Activated naive CD8-positive, alpha-beta T cell treated with anti-CD3 and anti-CD28 coated beads, Interleukin-2, amount 50 U/mL, for 24 hours (primary cell): Measurements from ENCODE around the gene NPEPL1.
"Not testable (repeated sequence)": the region's sequence is repeated elsewhere in the genome, so short reads cannot be mapped to it uniquely, and the experiment has no call there.

Experiments
- ATAC-seq: fragments of 150-1000 bp; cut with Tn5 transposase; one replicate; pipeline ENCODE4 v1.10.0; 2021
- DNase-seq: peaks from one replicate; pipeline ENCODE4 v3.0.0; 2021
- H3K27ac Mint-ChIP-seq: one replicate; pipeline ENCODE4 v1.8.0; 2021; ENCODE audit warnings: mild to moderate bottlenecking, mixed read lengths
- H3K27me3 Mint-ChIP-seq: one replicate; pipeline ENCODE4 v1.8.0; 2021; ENCODE audit warnings: mixed read lengths
- H3K36me3 Mint-ChIP-seq: one replicate; pipeline ENCODE4 v1.8.0; 2021; ENCODE audit warnings: low read depth, mixed read lengths
- H3K4me1 Mint-ChIP-seq: one replicate; pipeline ENCODE4 v1.8.0; 2021; ENCODE audit warnings: mixed read lengths
- H3K4me3 Mint-ChIP-seq: one replicate; pipeline ENCODE4 v1.8.0; 2021; ENCODE audit warnings: mild to moderate bottlenecking, moderate library complexity, mixed read lengths
- H3K9me3 Mint-ChIP-seq: one replicate; pipeline ENCODE4 v1.8.0; 2021; ENCODE audit warnings: mixed read lengths

Gene NPEPL1

DNA sequence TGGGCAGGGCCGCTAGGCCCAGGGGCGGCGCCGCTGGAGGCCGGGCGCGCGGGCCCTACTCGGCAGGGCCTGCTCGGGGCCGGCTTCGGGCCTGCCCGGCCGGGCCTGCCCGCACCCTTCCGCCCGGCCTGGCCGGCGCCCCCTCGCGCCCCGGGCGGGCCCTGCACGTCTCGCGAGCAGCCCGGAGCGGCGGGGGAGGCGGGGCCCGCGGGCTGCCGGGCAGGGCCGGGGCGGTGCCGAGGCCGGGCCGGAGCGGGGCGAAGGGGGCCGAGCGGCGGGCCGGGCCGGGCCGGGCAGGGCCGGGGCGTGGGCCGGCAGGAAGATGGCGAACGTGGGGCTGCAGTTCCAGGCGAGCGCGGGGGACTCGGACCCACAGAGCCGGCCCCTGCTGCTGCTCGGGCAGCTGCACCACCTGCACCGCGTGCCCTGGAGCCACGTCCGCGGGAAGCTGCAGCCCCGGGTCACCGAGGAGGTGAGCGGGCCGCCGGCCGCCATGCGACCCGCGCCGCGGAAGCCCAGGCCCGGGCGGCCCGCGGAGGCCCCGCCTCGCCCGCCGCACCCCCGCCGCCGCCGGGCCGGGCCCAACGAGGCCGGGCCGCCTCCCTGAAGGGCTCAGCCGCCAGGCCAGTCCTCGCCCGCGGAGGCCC is at the start of gene NPEPL1:
Gene NPEPL1 (plus strand): TSS at position 222 of the 647 bp plus-strand sequence. CDS start 101 bp downstream, at position 323.
- Mint-ChIP-seq H3K9me3 (no peaks in the 10 kb centered on the region), H3K4me3 (peak within 1 kb of the TSS; percentile 72), H3K27ac (peak within 1 kb of the TSS; percentile 75), H3K27me3 (no peaks in the 10 kb centered on the region), H3K36me3 (peaks cover 2% of the 10 kb centered on the region), H3K4me1 (peaks cover 18% of the 10 kb centered on the region)
- peak; percentile 97 for ATAC-seq
- peak; percentile 72 for DNase-seq

DNA sequence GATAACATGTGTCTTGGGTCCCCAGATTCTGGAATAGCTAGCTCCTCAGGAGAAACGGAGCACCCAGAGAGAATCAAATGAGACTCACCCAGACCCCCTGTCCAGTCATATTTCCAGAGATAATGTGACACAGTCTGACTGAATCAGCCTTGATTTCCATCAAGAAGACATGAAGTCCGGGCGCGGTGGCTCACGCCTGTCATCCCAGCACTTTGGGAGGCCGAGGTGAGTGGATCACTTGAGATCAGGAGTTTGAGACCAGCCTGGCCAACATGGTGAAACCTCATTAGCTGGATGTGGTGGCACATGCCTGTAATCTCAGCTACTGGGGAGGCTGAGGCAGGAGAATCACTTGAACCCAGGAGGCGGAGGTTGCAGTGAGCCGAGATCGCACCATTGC is 49.7 kb upstream of the NPEPL1 start:
- not testable (repeated sequence) for H3K4me1 Mint-ChIP-seq, H3K27ac Mint-ChIP-seq, H3K9me3 Mint-ChIP-seq, DNase-seq, H3K27me3 Mint-ChIP-seq, H3K36me3 Mint-ChIP-seq, H3K4me3 Mint-ChIP-seq, ATAC-seq

- Mint-ChIP-seq H3K4me3 (no peak overlapping the region), H3K27me3 (no peaks in the 10 kb centered on the region), H3K9me3 (no peaks in the 10 kb centered on the region), H3K36me3 (no peaks in the 10 kb centered on the region), H3K4me1 (peaks cover 17% of the 10 kb centered on the region), H3K27ac (no peak overlapping the region)
- ATAC-seq (no peak), DNase-seq (no peak)
Observed at GRCh38 chr20:58645412-58645968, 47.1 kb upstream of the NPEPL1 start.

GRCh38 chr20:58646257-58646656 is 46.3 kb upstream of the NPEPL1 start:
- Mint-ChIP-seq H3K9me3 (no peaks in the 10 kb centered on the region), H3K4me1 (peaks cover 17% of the 10 kb centered on the region), H3K27ac (no peak overlapping the region), H3K4me3 (no peak overlapping the region), H3K27me3 (no peaks in the 10 kb centered on the region), H3K36me3 (peaks cover 4% of the 10 kb centered on the region)
- DNase-seq (no peak), ATAC-seq (no peak)

DNA sequence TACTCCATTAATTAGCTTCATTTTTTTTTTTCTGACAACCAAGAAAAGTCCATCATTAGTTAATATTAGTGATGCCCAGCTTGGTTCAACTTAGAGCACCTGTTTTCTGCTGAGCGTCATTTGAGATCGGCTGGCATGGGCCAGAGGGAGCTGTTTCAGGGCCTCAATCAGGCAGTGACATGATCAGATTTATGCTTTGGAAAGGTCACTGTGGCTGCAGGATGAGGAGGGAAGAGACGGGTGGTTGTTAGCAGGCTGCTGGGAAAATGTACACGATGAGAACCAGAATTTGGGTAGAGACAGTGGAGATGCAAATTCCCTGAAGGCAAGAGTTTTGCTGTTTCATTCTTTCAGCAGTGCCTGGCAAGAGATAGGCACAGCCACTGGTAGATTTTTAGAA is 45.9 kb upstream of the NPEPL1 start:
- Mint-ChIP-seq H3K27me3 (no peaks in the 10 kb centered on the region), H3K9me3 (no peaks in the 10 kb centered on the region), H3K4me1 (peaks cover 17% of the 10 kb centered on the region), H3K27ac (no peak overlapping the region), H3K4me3 (no peak overlapping the region), H3K36me3 (peaks cover 8% of the 10 kb centered on the region)
- ATAC-seq (no peak), DNase-seq (no peak)

DNA sequence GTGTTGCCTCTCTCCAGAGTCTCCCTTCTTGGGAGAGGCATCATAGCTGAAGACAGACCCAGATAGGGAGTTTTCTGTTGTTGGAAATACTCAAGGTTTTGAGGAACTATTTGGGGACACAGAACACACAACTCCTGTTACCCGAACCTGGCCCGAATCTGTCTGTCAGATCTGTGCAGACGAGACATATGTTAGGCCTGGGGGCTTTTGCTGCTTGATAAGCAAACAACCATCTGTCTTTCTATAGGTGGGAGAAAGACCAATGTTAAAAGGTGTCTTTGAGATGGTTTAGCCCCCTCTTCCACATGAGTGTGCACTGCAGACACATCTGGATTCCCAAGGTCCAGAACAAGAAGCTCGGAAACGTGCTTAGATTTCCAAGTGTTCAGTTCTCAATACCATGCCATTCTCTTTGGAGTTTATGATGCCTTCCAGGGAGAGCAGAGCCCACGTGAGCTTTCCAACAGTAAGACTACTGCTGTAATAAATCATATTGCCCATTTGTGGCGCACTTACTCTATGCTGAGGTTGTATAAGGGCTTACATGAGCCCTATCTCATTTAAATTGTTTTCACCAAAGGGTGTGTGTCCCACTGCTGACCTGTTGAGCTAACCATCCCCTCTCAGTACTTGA is 45.3 kb upstream of the NPEPL1 start:
- Mint-ChIP-seq H3K27ac (no peak overlapping the region), H3K4me1 (peaks cover 17% of the 10 kb centered on the region), H3K36me3 (peaks cover 11% of the 10 kb centered on the region), H3K9me3 (no peaks in the 10 kb centered on the region), H3K4me3 (no peak overlapping the region), H3K27me3 (no peaks in the 10 kb centered on the region)
- no peak for ATAC-seq
- no peak for DNase-seq

DNA sequence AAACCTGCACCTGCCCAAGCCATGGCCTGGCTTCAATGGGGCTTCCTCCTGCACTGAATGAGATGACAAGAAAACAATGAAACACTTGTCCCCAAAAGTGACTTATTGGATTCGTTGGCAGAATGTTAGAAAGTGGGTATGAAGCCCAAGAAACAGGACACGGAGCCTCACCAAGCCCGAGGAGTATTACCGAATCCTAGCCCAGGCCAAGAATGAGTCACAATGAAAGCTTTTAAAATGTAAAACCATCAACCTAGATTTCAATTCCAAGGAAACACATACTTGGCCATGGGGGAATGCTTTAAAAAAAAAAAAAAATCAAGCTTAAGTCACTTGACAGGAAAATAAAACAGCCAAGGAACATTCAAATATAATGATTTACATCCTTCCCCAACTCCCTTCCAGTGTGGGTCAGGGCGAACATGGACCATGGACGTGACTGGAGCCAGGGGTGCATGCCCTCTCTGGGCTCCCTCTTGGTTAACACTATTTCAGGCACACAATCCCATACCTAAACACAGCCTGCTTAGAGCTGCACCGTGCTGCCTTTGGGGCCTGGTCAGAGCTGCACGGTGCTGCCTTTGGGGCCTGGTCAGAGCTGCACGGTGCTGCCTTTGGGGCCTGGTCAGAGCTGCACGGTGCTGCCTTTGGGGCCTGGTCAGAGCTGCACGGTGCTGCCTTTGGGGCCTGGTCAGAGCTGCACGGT is 44.7 kb upstream of the NPEPL1 start:
- Mint-ChIP-seq H3K4me3 (no peak overlapping the region), H3K36me3 (peaks cover 16% of the 10 kb centered on the region), H3K27me3 (no peaks in the 10 kb centered on the region), H3K27ac (no peak overlapping the region), H3K9me3 (no peaks in the 10 kb centered on the region), H3K4me1 (peaks cover 17% of the 10 kb centered on the region)
- ATAC-seq, result no peak
- DNase-seq, result no peak

- not testable (repeated sequence) for H3K27me3 Mint-ChIP-seq, H3K4me3 Mint-ChIP-seq, ATAC-seq, DNase-seq, H3K9me3 Mint-ChIP-seq
- Mint-ChIP-seq H3K4me1 (peaks cover 23% of the 10 kb centered on the region), H3K27ac (peak overlapping the region; percentile 71), H3K36me3 (peaks cover 20% of the 10 kb centered on the region)
Observed at GRCh38 chr20:58648502-58648825, 44.1 kb upstream of the NPEPL1 start.

GRCh38 chr20:58649288-58650180 is 43.1 kb upstream of the NPEPL1 start:
- Mint-ChIP-seq H3K27ac (peak overlapping the region; percentile 71), H3K4me3 (peak overlapping the region; percentile 60), H3K4me1 (peaks cover 29% of the 10 kb centered on the region), H3K36me3 (peaks cover 20% of the 10 kb centered on the region), H3K27me3 (no peaks in the 10 kb centered on the region), H3K9me3 (no peaks in the 10 kb centered on the region)
- ATAC-seq (no peak), DNase-seq (peak; percentile 33)

GRCh38 chr20:58650181-58650775 is 42.3 kb upstream of the NPEPL1 start:
- peak overlapping the region; percentile 99 for H3K4me3 Mint-ChIP-seq
- no peaks in the 10 kb centered on the region for H3K9me3 Mint-ChIP-seq
- ATAC-seq (peak; percentile 13), DNase-seq (peak; percentile 57)
- no peaks in the 10 kb centered on the region for H3K27me3 Mint-ChIP-seq
- peaks cover 20% of the 10 kb centered on the region for H3K36me3 Mint-ChIP-seq
- H3K4me1 Mint-ChIP-seq, result peaks cover 35% of the 10 kb centered on the region
- H3K27ac Mint-ChIP-seq, result peak overlapping the region; percentile 99

GRCh38 chr20:58650776-58651558 is 41.6 kb upstream of the NPEPL1 start, which contains the start of gene STX16:
TSS of gene STX16 (plus strand) at chr20:58651283. CDS start at chr20:58652007, 724 bp downstream.
- DNase-seq (peak; percentile 90), ATAC-seq (peak; percentile 90)
- peaks cover 23% of the 10 kb centered on the region for H3K36me3 Mint-ChIP-seq
- H3K27me3 Mint-ChIP-seq, result no peaks in the 10 kb centered on the region
- no peaks in the 10 kb centered on the region for H3K9me3 Mint-ChIP-seq
- peak within 1 kb of the TSS; percentile 99 for H3K4me3 Mint-ChIP-seq
- peak within 1 kb of the TSS; percentile 99 for H3K27ac Mint-ChIP-seq
- H3K4me1 Mint-ChIP-seq, result peaks cover 35% of the 10 kb centered on the region

- peak overlapping the region; percentile 99 for H3K27ac Mint-ChIP-seq
- no peaks in the 10 kb centered on the region for H3K27me3 Mint-ChIP-seq
- peak overlapping the region; percentile 99 for H3K4me3 Mint-ChIP-seq
- H3K9me3 Mint-ChIP-seq, result no peaks in the 10 kb centered on the region
- ATAC-seq (no peak), DNase-seq (no peak)
- H3K4me1 Mint-ChIP-seq, result peaks cover 39% of the 10 kb centered on the region
- peaks cover 23% of the 10 kb centered on the region for H3K36me3 Mint-ChIP-seq
Observed at GRCh38 chr20:58651559-58651945, 41.0 kb upstream of the NPEPL1 start.

DNA sequence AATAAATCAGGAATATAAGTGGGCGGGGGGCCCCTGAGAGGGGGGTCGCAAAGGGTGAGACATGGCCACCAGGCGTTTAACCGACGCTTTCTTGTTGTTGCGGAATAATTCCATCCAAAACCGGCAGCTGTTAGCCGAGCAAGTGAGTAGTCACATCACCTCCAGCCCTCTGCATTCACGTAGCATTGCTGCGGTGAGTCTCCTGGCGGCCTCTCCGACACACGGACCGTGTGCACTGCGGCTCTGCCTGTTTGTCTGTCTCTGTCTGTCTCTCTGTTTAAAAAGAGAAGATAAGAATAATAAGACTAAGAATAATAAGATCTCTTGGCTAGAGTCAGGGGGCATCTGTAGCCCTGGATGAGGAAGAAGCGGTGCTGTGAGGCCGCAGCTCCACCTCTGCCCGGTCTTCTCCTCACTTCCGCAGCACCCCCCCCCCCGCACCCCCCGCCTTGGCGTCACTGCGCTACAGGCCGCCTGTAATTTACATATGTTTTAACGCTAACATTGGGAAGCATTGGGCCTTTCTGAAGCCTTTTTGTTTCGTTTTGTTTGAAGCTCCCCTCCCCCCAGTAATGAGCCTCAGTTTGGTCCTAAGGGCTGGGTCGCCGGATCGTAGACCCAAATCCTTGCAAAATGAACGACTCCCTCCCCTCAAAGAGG is 40.5 kb upstream of the NPEPL1 start:
- Mint-ChIP-seq H3K27me3 (no peaks in the 10 kb centered on the region), H3K36me3 (peaks cover 23% of the 10 kb centered on the region), H3K4me3 (peak overlapping the region; percentile 99), H3K4me1 (peaks cover 44% of the 10 kb centered on the region), H3K9me3 (no peaks in the 10 kb centered on the region), H3K27ac (peak overlapping the region; percentile 99)
- ATAC-seq (peak; percentile 46), DNase-seq (peak; percentile 56)
